ENCODE measurements around the gene FOXC2.

DNA sequence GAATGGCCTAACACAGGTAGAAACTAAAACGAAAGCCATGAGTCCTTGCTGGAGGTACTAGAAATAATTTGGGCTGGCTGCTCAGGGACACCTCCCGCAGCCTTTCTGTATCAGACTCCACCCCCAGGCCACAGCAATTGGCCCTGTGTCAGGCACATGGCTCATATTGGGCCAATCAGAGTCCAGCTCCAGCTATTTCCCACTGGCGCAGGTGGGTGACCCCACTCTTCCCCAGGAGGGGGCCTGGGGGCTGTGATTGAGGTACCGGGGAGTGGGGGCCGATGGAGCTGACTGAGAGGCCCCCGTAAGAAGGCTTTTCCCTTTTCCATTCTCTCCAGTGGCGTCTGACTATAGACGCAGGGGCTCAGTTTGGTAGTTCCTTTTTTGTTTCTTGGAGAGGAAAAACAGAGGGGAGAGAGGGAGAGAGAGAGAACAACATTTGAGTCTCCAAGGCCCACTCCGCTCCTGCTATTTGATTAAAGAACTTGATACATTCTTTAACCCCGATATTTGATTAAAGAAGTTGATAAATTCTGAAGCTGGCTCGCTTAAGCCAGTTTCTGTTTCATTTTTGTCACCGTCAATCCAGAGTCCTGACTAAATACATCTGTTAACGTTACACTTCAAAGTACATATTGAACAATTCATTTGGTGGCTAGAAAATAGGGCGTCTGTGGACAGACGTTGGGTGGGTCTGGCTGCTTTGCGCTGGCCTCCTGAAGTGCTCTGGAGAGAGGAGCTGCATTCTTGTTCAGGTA, 38.0 kb downstream of the FOXC2 start:
- TF ChIP-seq, protein P1, sequence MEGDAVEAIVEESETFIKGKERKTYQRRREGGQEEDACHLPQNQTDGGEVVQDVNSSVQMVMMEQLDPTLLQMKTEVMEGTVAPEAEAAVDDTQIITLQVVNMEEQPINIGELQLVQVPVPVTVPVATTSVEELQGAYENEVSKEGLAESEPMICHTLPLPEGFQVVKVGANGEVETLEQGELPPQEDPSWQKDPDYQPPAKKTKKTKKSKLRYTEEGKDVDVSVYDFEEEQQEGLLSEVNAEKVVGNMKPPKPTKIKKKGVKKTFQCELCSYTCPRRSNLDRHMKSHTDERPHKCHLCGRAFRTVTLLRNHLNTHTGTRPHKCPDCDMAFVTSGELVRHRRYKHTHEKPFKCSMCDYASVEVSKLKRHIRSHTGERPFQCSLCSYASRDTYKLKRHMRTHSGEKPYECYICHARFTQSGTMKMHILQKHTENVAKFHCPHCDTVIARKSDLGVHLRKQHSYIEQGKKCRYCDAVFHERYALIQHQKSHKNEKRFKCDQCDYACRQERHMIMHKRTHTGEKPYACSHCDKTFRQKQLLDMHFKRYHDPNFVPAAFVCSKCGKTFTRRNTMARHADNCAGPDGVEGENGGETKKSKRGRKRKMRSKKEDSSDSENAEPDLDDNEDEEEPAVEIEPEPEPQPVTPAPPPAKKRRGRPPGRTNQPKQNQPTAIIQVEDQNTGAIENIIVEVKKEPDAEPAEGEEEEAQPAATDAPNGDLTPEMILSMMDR (IDR thresholded peaks at IDR 0.05; ENCODE audit: borderline replicate concordance, extremely low read depth, low read length, poor library complexity, severe bottlenecking): no peak
- no peak for TF ChIP-seq EZH2 (IDR thresholded peaks at IDR 0.05; ENCODE audit: borderline replicate concordance, low read depth, low read length, severe bottlenecking)
